Osteoblast (primary cell): Measurements from ENCODE around the gene ANXA11. TPM values are rescaled to one million over a fixed set of nuclear protein-coding genes. Genes with fewer than 3 reads are reported as not detected.
A peak's percentile ranks its signal among the peaks of the same experiment; 100 is the strongest.
"Not testable (repeated sequence)": the region's sequence is repeated elsewhere in the genome, so short reads cannot be mapped to it uniquely, and the experiment has no call there.

Experiments used
- DNase-seq: peaks from one replicate; pipeline ENCODE4 v3.0.0; 2011; ENCODE audit warnings: low spot score, mixed read lengths; ENCODE audit not compliant: insufficient read length; ENCODE audit errors: missing footprints
- H2AFZ ChIP-seq: 2 replicates; pipeline ENCODE4 v1.6.0; 2011; ENCODE audit warnings: mild to moderate bottlenecking, low read length
- H3K27ac ChIP-seq: 2 replicates; pipeline ENCODE4 v1.5.1; 2011; ENCODE audit warnings: mild to moderate bottlenecking, low read depth, low read length, moderate library complexity
- H3K27me3 ChIP-seq: 2 replicates; pipeline ENCODE4 v1.6.0; 2012; ENCODE audit warnings: mild to moderate bottlenecking, control low read depth, inconsistent platforms, low read length, moderate library complexity; ENCODE audit not compliant: insufficient read depth
- H3K36me3 ChIP-seq: 2 replicates; pipeline ENCODE4 v1.5.1; 2011; ENCODE audit warnings: mild to moderate bottlenecking, low read length, control low read depth, moderate library complexity; ENCODE audit not compliant: insufficient read depth
- H3K4me1 ChIP-seq: 2 replicates; pipeline ENCODE4 v1.5.1; 2011; ENCODE audit warnings: mild to moderate bottlenecking, low read length, control low read depth, moderate library complexity; ENCODE audit not compliant: insufficient read depth
- H3K4me2 ChIP-seq: 2 replicates; pipeline ENCODE4 v1.6.0; 2011; ENCODE audit warnings: mild to moderate bottlenecking, low read length; ENCODE audit not compliant: insufficient read depth
- H3K4me3 ChIP-seq: fragments of 200-600 bp; sonication (generic); 3 replicates; pipeline ENCODE4 v1.5.1; 2012; ENCODE audit warnings: mild to moderate bottlenecking, low read length, inconsistent platforms; ENCODE audit not compliant: insufficient read depth
- H3K79me2 ChIP-seq: 2 replicates; pipeline ENCODE4 v1.6.0; 2012; ENCODE audit warnings: mild to moderate bottlenecking, low read length, control low read depth, inconsistent platforms; ENCODE audit not compliant: insufficient read depth
- H3K9me3 ChIP-seq: 2 replicates; pipeline ENCODE4 v1.5.1; 2011; ENCODE audit warnings: low read depth, low read length, control low read depth
- H4K20me1 ChIP-seq: 2 replicates; pipeline ENCODE4 v1.6.0; 2012; ENCODE audit warnings: mild to moderate bottlenecking, low read length, control low read depth; ENCODE audit not compliant: insufficient read depth
- total RNA-seq: library from RNA; depleted of rRNA; stranded (reverse); fragments of >200 nt; gene quantifications from 2 replicates; pipeline ENCODE4 v1.2.3, GENCODE V29; 2012

ANXA11 gene
- total RNA-seq, 1 donor = 112 TPM

DNA sequence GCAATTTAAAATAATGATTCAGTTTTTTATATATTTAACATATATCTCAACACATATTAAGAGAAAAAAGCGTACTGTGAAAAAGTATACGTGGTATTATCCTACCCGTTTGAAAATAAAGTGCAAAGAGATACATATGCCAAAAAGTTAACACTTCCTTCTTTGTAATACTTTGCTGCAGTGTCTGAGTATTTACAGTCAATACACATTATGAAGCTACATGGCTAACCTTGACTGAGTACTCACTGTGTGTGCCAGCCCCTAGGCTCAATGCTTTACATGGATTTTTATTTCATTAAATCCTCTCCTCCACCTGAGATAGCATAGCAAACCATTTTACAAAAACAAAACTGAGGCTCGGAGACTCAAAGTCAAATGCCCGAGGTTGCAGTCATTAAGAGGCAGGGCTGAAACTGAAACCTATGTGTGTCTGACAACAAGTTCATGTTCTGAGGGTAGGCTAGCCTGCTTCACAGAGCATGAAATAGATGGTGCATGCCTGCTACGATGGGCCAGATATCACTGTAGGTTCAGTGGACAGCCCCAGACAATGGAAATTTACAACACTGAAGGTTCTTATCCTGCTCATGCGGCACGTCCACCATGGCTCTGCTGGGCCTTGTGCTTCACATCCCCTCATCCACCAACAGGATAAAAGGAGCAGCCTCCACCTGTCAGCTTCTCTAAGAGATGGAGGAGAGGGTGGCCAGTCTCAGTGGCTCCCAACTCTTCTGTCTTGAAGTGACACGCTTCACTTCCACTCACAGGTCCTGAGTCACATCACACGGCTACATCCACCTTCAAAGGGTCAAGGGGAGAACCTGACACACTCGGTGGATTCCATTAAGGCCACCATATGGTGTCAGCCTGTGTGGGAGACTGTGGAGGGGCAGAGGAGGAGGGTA is 29.2 kb upstream of the ANXA11 start:
- not testable (repeated sequence) for H3K4me1 ChIP-seq, H3K79me2 ChIP-seq, H2AFZ ChIP-seq, H3K4me2 ChIP-seq, H4K20me1 ChIP-seq, DNase-seq, H3K27ac ChIP-seq, H3K9me3 ChIP-seq, H3K27me3 ChIP-seq, H3K4me3 ChIP-seq, H3K36me3 ChIP-seq

DNA sequence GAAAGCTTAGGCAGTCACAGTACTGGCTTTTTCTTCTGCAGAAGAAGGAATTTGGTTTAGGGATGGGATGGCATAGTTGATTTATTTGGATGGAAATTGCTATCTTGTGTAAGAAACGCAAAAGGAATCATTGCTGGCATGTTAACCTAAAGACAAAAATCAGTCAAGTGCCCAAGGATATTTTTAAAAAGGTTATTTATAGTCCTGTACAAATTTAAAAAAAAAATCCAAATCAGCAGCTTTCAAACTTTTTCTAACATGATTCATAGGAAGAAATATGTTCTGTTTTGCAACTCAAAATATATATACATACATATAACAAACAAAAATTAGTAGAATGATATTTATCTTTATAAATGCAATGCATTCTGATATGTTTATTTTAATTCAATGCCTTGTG is 28.5 kb upstream of the ANXA11 start:
- not testable (repeated sequence) for H3K27me3 ChIP-seq, H3K9me3 ChIP-seq, H4K20me1 ChIP-seq, H3K4me1 ChIP-seq, H3K79me2 ChIP-seq, H3K4me3 ChIP-seq, H3K27ac ChIP-seq, H3K4me2 ChIP-seq, H3K36me3 ChIP-seq, DNase-seq, H2AFZ ChIP-seq

DNA sequence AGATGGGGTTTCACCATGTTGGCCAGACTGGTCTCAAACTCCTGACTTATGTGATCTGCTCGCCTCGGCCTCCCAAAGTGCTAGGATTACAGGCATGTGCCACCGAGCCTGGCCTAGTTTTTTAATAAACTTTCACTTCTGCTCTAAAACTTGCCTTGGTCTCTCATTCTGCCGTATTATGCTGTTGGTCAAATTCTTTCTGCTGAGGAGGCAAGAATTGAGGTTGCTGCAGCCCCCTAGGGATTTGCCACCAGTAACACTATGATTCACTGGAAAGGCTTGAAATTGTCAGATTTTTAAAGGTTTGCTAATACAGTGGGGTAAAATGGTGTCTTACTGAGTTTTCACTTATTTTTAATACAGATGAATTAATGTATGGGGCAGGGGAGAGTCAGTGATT is 21.4 kb upstream of the ANXA11 start:
- not testable (repeated sequence) for H3K27ac ChIP-seq, H3K27me3 ChIP-seq, H3K79me2 ChIP-seq, H4K20me1 ChIP-seq, H3K4me1 ChIP-seq, H3K36me3 ChIP-seq, H3K9me3 ChIP-seq, H3K4me3 ChIP-seq, DNase-seq
- Histone ChIP-seq H3K4me2 (peak overlapping the region; percentile 32), H2AFZ (peak overlapping the region; percentile 77)

DNA sequence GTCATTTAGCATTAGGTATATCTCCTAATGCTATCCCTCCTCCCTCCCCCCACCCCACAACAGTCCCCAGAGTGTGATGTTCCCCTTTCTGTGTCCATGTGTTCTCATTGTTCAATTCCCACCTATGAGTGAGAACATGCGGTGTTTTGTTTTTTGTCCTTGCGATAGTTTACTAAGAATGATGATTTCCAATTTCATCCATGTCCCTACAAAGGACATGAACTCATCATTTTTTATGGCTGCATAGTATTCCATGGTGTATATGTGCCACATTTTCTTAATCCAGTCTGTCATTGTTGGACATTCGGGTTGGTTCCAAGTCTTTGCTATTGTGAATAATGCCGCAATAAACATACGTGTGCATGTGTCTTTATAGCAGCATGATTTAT is 17.7 kb upstream of the ANXA11 start:
- not testable (repeated sequence) for H3K27me3 ChIP-seq, H3K4me2 ChIP-seq, H4K20me1 ChIP-seq, H3K9me3 ChIP-seq, H3K4me1 ChIP-seq, H3K4me3 ChIP-seq, H2AFZ ChIP-seq, H3K27ac ChIP-seq, DNase-seq, H3K36me3 ChIP-seq, H3K79me2 ChIP-seq

DNA sequence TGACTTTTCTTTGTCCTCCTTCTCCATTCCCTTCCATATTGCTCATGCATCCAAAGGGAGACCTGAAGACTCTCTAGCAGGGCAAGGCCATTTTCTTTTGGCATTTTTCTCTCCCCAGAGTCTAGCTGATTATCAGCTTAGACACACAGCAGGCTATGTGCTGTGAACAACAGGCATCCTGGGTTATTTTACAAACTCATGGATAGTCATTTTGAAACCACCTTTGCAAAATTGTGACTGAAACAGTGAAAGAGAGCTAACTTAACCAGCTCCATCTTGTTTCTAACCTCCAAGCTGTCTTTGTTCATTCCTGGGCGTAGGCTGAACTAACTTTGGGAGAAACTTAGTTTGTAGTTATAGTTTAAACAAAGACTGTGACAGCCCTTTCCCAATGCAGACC is 13.5 kb upstream of the ANXA11 start:
- not testable (repeated sequence) for H3K4me3 ChIP-seq, H2AFZ ChIP-seq, H3K4me1 ChIP-seq, H4K20me1 ChIP-seq, DNase-seq, H3K4me2 ChIP-seq, H3K36me3 ChIP-seq, H3K9me3 ChIP-seq, H3K79me2 ChIP-seq, H3K27me3 ChIP-seq, H3K27ac ChIP-seq

DNA sequence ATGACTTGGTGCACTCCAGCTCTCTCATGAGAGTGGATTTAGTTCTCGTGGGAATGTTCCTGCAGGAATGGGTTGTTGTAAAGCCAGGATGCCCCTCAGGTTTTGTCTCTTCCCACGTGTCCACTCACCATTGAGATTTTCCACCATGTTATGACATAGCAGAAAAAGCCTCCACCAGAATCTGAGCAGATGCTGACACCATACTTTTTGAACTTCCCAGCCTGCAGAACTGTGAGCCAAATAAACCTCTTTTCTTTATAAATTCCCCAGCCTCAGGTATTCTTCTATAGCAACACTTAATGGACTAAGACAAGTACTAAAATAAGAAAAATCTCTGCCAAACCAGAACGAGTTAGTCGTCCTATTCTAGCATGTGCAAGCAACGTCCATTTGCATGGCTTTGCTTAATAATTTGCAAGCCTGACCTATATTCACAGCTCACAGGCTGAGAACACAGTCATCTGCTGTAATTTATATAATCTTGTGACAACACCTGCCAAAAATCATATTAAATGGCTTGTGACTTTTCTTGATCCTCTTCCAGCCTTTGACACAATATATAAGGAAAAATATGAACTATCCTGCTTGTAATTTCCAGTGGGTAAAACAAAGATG is 9.1 kb upstream of the ANXA11 start:
- not testable (repeated sequence) for H3K9me3 ChIP-seq, H3K79me2 ChIP-seq

DNA sequence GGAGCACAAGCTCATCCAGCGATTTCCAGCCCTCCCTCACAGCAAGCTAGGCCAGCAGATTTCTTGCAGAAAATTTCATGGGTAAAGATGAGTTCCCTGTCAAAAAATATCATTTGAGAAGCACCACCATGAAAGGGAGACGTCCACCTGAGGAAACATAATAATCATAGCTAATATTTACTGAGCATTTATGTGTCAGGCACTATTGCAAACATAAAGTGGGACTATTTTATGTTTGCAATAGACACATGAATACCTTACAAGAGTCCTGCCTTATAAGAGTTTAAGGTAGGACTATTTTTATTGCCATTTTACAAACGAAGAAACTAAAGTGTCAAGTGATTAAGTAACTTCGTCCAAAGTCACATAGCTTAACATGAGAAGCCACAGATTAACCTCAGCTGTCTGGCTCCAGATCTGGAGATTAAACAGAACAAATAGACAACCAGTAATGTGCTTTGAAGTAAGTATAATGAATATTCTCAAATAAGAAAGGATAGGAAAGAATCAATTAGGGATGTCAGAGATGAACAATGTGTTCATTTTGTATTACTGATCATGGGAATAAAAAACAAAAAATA is 7.3 kb upstream of the ANXA11 start:
- H3K27me3 ChIP-seq, H3K4me1 ChIP-seq, H3K27ac ChIP-seq, H3K9me3 ChIP-seq, H3K4me3 ChIP-seq, DNase-seq, H3K36me3 ChIP-seq, H4K20me1 ChIP-seq, H2AFZ ChIP-seq, H3K4me2 ChIP-seq, H3K79me2 ChIP-seq: not testable (repeated sequence)

More for the DNA sequence above, 9.1 kb upstream of the ANXA11 start:
- H2AFZ ChIP-seq, H3K4me1 ChIP-seq, H3K4me2 ChIP-seq, H4K20me1 ChIP-seq, DNase-seq, H3K27me3 ChIP-seq, H3K36me3 ChIP-seq, H3K4me3 ChIP-seq, H3K27ac ChIP-seq: not testable (repeated sequence)
